ENCODE results near the gene SLC12A7.

- no peak for TF ChIP-seq CTCF (IDR thresholded peaks at IDR 0.05)
- TF ChIP-seq POLR2A (IDR thresholded peaks at IDR 0.05): no peak
Measured at GRCh38 chr5:1043327-1043726, 68.5 kb downstream of the SLC12A7 start.
